NOMO-1 treated with dmso at 0.1 percent for 144 hours (cell line): ENCODE data around the gene STXBP5L.
"Not testable (repeated sequence)": the region's sequence is repeated elsewhere in the genome, so short reads cannot be mapped to it uniquely, and the experiment has no call there.

Experiments used
- DNase-seq: peaks from one replicate; lab custom pipeline; 2025; ENCODE audit not compliant: unreplicated experiment; lab: John Stamatoyannopoulos, UW

STXBP5L gene

DNA sequence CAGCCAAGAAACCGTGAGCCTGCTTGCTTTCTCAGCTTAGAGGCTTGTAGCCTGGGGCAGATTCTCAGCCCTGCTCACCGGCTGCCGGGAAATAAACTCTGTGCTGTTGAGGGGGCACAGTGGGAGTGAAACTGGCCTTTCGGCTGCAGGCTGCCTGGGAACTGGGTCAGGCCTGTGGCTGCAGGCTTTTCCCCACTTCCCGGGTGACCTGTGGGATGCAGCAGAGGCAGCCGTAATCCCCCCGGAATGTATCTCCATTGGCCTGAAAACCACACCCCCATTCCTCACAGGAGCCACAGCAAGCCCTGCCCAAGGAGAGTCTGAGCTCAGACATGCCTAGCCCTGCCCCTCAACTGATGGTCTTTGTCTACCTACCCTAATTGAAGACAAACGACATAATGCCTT is 110.9 kb downstream of the STXBP5L start:
- DNase-seq, result no peak

DNA sequence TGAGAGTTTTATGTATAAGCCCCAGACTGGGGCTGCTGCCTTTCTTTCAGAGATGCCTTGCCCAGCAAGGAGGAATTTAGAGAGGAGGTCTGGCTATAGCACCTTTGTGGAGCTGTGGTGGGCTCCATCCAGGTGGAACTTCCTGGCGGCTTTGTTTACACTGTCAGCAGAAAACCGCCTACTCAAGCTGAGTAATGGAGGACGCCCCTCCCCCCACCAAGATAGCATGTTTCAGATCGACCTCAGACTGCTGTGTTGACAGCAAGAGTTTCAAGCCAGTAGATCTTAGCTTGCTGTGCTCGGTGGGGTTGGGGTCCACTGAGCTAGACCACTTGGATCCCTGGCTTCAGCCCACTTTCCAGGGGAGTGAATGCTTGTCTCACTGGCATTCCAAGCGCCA is 155.6 kb downstream of the STXBP5L start:
- no peak for DNase-seq

DNA sequence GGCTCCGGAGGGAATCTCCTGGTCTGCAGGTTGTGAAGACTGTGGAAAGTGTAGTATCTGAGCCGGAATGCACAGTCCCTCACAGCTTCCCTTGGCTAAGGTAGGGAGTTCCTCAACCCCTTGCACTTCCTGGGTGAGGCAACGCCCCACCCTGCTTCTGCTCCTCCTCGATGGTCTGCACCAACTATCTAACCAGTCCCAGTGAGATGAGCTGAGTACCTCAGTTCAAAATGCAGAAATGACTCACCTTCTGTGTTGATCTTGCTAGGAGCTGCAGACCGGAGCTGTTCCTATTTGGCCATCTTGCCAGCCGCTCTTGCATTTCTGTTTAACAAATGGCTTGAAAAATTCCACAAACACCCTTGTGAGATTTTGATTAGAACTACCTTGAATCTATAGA is 156.1 kb downstream of the STXBP5L start:
- DNase-seq, result no peak

DNA sequence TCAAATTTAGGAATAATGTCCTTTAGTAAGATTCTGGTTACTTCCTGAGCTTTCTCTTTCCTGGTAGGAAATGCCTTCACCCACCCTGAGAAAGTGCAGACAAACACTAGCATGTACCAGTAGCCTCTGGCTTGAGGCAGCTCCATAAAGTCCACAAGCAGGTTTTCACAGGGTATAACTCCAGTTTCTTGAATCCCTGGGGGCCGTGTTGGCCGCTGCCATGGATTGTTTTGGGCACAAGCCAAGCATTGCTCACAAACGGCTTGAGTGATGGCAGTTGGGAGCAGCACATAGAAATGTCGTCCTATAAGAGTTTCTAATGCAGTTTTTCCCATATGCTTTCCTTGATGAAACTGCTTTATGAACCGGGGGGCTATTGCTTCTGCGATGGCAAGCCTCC is 164.1 kb downstream of the STXBP5L start:
- no peak for DNase-seq

DNA sequence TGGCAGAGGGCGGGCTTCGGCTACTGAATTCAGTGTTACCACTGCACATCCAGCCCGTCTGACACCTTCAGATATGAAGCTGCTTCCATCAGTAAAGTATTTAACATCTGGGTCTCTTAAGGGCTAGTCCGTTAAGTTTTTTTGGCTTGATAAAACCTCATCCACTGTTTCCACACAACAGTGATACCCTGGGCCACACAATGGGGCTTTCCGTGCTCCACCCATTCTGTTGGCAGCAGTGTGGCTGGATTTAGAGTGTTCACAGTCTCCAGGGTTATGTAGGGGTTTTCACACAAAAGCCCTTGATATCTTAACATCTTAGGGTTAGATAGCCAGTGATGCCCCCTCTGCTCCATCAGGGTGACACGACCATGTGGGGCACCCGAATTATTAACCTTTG is 165.0 kb downstream of the STXBP5L start:
- DNase-seq, result no peak

DNA sequence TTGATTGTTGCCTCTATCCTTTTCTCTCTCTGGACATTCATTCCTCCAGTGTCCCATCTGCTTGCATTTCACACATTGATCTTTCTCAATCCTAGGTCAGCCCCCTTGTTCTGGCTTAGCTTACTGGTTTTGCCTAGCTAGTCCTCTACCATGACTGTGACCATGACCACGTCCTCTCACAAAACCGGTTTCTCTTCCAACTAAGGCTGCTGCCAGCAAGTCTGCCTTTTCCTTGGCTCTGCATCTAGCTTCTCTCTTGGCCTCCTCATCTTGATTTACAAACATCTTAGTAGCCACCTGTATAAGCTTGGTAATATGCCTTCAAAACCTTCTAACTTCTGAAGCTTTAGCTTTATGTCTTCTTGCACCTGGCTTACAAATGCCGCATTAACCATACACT is 167.2 kb downstream of the STXBP5L start:
- no peak for DNase-seq

DNA sequence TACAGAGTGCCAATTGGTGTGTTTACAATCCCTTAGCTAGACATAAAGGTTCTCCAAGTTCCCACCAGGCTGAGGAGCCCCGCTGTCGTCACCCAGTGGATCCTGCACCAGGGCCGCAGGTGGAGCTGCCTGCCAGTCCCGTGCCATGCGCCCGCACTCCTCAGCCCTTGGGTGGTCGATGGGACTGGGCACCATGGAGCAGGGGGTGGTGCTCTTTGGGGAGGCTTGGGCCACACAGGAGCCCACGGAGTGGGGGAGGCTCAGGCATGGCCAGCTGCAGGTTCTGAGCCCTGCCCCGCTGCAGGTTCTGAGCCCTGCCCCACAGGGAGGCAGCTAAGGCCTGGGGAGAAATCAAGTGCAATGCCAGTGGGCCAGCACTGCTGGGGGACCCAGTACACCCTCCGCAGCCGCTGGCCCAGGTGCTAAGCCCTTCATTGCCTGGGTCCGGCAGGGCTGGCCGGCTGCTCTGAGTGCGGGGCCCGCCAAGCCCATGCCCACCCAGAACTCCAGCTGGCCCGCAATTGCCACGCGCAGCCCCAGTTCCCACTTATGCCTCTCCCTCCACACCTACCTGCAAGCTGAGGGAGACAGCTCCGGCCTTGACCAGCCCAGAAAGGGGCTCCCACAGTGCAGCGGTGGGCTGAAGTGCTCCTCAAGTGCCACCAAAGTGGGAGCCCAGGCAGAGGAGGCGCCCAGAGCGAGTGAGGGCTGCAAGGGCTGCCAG is 170.5 kb downstream of the STXBP5L start:
- not testable (repeated sequence) for DNase-seq

DNA sequence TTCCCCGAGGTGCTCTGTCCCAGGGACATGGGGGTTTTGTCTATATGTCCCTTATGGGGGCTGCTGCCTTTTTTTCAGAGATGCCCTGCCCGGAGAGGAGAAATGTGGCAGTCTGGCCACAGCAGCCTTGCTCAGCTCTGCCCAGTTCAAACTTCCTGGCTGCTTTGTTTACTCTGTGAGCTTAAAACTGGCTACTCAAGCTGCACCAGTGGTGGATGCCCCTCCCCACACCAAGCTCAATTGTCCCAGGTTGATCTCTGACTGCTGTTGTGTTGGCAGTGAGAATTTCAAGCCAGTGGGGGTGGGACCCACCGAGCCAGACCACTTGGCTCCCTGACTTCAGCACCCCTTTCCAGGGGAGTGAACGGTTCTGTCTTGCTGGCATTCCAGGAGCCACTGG is 188.9 kb downstream of the STXBP5L start:
- DNase-seq, result no peak

DNA sequence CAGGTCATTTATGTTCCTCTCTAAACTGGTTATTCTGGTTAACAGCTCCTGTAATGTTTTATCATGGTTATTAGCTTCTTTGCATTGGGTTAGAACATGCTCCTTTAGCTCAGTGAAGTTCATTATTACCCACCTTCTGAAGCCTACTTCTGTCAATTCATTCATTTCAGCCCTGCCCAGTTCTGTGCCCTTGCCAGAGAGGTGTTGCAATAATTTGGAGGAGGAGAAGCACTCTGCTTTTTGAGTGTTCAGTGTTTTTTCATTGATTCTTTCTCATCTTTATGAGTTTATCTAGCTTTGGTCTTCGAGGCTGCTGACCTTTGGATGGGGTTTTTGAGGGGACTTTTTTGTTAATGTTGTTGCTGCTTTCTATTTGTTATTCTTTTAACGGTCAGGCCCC is 203.1 kb downstream of the STXBP5L start:
- DNase-seq, result not testable (repeated sequence)

DNA sequence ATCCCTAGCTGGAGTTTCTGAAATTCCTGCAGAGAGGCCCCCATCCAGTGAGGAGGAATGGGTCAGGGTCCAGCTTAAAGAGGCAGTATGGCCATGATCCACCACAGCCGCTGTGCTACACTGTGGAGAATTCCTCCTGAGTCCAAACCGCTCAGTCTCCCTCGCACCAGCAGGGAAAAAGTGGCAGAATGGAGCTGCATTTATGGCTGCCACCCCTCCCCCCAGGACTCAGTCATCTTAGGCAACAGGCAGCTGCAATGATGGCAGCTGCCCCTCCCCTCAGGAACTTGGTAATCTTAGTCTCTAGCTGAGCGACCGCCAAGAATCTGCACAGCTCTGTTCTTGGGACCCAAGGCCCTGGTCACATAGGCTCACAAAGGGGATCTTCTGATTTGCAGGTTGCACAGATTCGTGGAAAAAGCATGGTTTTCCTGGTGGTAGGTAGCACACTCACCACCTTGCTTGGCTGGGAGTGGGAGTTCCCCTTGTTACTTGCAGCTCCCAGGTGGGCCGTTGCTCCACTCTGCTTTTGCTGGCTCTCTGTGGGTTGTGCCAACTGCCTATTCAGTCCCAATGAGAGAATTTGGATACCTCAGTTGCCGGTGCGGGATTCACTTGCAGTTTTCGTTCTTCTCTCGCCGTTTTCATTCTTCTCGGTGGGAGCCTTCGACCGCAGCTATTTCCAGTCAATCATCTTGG is 204.1 kb downstream of the STXBP5L start:
- no peak for DNase-seq

DNA sequence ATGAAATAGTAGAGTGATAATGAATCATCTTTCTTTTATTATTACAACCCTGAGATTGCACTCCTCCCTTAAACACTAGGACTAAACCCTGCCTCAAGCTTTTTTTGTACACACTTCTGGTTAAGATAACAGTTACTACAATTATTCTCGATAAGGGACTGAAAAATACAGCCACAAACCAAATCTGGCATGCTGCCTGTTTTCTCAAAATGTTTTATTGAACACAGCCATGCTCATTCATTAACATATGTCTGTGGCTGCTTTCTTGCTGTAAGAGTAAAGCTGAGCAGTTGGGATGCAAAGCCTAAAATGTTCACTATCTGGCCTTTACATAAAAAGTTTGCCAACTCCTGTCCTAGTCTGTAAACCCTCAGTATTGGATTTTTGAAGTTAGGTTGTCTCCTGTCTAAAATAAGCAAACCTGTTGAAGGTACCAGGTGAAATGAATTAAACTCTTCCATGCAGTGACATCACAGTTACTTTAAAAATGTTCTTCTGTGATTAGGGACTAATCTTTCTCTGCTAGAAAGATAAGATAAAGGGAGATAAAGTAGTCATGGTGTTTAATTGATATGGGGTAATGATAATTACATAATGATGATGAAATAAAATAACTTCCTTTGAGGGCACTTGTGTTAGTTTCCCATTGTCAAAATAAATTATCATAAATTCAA is 218.2 kb downstream of the STXBP5L start:
- no peak for DNase-seq

DNA sequence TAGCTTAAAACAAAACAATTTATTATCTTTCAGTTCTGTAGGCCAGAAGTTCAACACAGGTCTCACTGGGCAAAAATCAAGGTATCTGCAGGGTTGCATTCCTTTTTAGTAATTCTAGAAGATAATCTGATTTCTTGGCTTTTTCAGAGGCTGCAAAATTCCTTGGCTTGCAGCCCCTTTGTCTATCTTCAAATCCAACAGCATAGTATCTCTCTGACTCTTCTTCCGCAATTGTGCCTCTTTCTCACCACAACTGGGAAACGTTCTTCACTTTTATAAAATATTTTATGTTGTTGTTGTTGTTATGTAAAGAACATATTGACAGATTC is 218.7 kb downstream of the STXBP5L start:
- no peak for DNase-seq

DNA sequence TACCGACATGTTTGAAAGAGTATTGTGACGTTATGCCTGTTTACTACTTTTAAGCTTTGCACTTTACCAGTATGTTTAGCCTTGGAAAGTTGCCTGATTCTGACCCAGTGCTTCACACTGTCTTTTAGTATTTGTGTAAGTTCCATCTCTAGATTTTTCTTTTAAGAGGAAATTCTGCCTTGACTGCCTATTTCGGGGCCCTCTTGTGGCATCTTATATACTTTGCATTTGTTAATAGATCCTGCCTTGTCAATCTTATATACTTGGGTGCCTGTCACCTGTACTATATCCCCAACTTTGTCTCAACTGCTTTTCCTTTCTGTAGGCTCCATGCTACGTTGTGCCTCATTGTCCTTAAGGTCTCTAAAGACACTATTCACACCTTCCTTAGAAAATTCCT is 244.6 kb downstream of the STXBP5L start:
- DNase-seq, result no peak

DNA sequence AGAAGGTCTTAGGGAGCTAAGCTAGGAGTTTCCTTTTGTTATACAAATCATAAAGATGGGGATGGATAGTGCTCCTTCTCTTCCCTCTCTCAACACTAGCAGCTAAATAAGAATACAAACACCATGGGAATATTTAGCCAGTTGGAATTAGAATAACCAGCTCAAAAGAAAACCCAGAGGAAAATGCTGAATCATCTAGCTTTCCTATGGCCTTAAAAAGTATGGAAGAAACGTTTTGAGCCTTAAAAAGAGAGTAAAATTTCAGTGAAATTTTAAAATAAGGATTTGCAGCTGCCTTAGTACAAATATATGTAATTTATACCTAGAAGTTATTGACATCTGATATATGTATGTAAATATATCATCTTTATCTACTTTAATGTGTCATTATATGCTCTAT is 245.8 kb downstream of the STXBP5L start:
- DNase-seq, result no peak

DNA sequence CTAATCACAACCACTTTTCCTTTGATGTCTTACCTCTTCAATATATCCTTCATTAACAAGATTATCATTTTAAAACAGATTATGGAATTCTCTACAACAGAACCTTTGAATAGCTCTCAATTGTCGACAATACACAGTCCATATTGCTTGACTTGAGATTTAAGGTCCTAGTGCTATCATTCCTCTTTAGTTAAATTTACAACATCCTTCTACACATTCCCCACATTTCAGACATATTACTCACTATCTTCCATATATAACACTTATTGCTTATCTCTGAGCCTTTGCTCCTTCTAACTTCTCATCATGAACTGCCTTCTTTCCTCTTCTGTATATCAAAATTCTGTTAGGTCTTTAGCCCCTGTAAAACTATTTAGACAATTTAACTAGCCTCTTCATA is 247.0 kb downstream of the STXBP5L start:
- DNase-seq, result no peak

DNA sequence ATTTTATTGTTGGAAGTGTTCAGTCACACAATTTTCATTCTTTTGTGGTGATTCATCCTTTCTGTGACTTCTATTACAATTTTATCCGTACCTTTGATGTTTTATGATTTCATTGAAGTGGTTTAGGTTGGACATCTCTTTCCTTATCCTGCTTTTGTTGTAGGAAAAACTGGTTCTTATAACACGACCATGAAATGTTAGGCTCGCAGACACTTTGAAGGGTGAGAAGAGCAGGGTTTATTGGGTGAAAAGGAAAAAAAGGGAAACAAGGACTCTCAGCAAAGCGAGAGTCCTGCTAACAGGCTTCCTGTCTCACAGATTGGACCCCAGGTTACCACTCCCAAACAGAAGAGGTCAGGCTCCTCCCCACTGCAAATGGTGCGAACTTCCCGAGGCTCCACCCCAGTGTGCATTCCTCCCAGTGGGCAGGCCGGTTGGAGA is 257.4 kb downstream of the STXBP5L start:
- no peak for DNase-seq

DNA sequence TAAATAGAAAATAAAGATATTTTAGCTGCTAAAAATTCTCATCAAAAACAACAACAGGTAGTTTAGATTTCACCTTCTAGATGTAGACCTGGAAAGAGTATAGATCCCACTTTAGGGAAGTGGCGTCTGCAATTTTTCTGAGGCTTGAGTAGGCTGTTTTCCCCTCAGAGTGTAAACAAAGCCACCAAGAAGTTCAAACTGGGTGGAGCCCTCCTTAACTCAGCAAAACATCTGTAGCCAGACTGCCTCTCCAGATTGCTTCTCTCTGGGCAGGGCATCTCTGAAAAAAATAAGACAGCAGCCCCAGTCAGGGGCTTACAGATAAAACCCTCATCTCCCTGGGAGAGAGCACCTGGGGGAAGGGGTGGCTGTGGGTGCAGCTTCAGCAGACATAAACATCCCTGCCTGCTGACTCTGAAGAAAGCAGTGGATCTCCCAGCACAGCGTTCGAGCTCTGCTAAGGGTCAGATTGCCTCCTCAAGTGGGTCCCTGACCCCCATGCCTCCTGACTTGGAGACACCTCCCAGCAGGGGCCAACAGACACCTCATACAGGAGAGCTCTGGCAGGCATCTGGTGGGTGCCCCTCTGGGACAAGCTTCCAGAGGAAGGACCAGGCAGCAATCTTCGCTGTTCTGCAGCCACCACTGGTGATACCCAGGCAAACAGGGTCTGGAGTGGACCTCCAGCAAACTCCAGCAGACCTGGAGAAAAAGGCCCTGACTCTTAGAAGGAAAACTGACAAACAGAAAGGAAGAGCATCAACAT is 259.6 kb downstream of the STXBP5L start:
- no peak for DNase-seq

DNA sequence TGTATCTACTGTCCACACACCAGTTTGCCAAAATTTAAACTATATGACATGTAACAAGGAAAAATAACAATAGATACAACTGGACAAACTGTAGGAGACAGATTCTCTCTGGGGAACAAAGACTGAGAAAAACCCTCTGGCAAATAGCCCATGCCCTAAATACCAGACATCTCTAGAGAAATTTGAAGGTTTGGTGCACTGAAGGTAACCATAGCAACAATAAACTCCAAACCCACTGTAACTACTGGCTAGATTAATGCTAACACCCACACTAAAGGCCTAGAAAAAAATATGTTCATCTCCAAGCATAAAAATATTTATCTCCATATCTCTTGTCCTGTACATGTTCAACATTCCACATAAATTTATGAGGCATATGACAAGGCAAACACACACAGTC is 267.1 kb downstream of the STXBP5L start:
- DNase-seq, result no peak

DNA sequence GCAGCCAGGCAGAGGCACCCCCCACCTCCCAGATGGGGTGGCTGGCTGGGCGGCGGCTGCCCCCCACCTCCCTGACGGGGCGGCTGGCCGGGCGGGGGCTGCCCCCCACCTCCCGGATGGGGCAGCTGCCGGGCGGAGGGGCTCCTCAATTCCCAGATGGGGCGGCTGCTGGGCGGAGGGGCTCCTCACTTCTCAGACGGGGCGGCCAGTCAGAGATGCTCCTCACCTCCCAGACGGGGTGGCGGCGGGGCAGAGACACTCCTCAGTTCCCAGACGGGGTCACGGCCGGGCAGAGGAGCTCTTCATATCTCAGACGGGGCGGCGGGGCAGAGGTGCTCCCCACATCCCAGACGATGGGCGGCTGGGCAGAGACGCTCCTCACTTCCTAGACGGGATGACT is 282.6 kb downstream of the STXBP5L start:
- DNase-seq, result not testable (repeated sequence)

DNA sequence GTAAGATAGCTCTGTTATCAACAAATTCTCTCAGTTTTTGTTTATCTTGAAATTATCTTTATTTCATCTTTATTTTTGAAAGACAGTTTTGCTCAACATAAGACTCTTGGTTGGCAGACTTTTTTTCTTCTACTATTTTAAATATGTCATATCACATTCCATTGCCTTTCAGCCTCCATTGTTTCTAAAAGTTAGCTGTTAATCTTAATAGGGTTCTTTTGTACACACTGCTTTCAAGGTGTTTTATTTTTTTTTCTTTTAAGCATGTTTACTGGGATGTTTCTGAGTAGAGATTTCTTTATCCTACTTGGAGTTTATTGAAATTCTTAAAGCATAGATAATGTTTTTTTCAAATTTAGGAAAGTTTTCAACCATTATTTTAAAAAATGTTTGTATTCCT is 294.6 kb downstream of the STXBP5L start:
- DNase-seq, result no peak

DNA sequence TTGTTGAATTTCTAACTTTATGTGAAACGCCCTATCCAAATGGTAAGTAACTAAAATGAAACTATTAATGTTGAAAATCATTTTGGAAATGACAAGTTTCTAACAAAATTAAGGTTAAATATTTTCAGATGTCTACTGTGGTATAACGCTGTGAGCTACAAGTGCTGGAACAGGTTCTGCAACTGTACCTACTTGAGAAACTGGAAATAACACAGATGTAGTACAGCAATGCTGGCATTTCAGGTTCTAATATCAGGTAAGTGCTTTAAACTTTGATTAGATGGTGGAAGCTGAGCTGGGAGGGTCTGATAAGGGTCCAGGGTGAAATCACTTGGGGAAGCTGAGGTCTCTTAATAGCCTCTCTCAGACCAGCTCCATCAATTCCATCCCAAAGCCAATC is 315.1 kb downstream of the STXBP5L start:
- no peak for DNase-seq

DNA sequence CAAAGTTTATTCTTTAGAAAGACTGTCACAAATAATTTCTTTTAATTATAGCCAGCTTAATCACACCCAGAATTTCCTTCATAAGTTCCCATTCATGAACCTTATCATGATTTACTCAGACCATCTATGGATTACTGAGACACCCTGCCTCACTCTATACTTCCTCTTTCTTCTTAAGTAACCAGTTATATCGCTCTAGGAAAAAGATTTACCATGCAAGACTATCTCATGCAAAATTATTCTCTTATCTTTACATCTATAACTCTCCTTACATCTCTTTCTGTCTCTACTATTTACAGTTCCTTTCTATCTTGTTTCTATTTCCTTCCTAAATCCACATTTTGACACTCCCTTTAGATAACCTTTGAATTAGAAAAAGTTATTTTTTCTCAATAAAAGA is 321.0 kb downstream of the STXBP5L start:
- no peak for DNase-seq
